ENCODE results near the gene PET100.
"Not testable (repeated sequence)": the region's sequence is repeated elsewhere in the genome, so short reads cannot be mapped to it uniquely, and the experiment has no call there.

Gene PET100

GRCh38 chr19:7635670-7636069 is 6.1 kb downstream of the PET100 start:
- DNase-seq = no peak

- DNase-seq = no peak
Observed at GRCh38 chr19:7636317-7636690, 6.7 kb downstream of the PET100 start.

GRCh38 chr19:7636691-7637373 is 7.2 kb downstream of the PET100 start, which contains the start of gene STXBP2:
STXBP2 (plus strand) TSS chr19:7637110; CDS start chr19:7637150, 40 bp downstream.
- DNase-seq = peak; percentile 47

DNA sequence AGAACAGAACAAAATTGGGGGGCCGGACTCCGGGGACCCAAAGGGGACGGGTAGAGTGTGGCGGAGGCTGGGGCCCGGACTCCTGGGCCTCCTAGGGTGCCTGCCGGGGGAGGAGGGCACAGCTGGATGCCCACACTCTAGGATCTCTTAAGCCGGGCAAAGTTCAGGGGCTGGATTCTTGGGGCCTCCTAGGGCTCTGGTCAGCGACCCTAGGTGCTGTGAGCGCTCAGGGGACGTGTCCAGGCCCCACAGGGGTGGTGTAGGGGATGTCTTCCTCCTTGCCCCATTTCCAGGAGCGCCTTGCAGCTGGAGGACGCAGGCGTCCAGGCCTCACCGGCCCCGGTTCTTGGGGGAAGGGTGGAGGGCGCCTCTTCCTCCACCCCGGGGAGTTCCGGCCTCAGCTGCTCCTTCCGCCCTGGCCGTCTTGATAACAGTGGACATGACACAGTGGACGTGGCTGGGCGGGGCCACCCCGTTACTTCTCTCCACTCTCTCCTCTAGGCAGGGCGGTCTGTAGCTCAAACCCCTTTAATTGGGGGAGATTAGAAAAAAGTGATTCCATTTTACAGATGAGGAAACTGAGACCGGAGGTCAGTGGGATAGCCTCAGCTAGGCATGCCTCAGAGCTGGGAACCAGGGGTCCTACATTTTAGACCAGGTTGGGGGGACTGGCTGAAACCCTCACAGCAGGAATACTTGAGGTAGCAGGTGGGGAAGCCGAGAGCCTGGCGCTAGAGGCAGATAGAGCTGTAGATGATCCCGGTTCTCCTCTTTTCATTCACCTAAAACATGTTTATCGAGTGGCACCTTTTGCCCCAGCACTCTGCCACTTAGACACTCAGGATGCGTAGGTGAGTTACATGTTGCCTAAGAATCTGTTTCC is 8.0 kb downstream of the PET100 start:
- DNase-seq = no peak

GRCh38 chr19:7638802-7639465 is 9.3 kb downstream of the PET100 start:
- DNase-seq = no peak

- DNase-seq = no peak
Observed at GRCh38 chr19:7639863-7640348, 10.3 kb downstream of the PET100 start.

DNA sequence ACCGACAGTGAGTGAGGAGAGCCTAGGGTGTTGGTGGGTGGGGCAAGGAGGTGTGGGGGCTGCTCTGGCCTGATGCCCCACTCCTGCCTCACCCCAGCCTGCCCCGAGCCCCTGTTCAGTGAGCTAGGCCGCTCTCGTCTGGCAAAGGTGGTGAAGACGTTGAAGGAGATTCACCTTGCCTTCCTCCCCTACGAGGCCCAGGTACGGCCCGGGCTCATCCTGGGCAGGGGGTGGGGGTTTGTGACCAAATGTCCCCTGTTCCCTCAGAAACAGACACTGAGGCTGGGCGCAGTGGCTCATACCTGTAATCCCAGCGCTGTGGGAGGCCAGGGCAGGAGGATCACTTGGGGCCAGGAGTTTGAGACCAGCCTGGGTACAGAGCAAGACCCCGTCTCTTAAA is 11.2 kb downstream of the PET100 start:
- DNase-seq = no peak

DNA sequence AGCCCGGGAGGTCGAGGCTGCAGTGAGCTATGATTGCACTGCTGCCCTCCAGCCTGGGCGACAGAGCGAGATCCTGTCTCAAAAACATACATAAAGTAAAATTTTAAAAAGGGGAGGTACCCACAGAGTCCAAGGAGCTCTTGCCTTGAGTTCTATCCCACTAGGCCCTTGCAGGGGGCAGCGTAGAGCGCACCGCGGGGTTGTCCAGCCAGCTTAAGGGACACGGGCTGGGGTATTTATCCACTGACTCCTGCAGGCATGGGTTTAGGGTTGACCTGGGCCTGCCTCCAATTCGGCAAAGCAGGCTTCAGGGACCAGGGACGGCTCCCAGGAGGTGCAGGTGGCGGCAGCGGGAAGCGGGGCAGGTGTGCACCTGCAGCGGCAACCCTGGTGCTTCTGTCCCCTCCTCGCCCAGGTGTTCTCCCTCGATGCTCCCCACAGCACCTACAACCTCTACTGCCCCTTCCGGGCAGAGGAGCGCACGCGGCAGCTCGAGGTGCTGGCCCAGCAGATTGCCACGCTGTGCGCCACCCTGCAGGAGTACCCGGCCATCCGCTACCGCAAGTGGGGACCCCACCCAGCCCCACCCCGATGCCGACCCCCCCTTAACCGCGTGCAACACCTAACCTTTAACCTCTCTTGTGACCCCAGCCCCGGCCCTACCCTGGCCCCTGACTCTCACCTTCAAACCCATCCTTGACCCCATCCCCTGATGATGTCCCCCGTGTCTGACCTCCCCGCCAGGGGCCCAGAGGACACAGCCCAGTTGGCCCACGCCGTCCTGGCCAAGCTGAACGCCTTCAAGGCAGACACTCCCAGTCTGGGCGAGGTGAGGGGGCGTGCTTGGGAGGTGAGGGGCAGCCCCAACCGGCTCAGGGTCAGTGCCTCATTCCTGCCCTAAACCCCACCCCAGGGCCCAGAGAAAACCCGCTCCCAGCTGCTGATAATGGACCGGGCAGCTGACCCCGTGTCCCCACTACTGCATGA is 12.0 kb downstream of the PET100 start:
- no peak for DNase-seq

DNA sequence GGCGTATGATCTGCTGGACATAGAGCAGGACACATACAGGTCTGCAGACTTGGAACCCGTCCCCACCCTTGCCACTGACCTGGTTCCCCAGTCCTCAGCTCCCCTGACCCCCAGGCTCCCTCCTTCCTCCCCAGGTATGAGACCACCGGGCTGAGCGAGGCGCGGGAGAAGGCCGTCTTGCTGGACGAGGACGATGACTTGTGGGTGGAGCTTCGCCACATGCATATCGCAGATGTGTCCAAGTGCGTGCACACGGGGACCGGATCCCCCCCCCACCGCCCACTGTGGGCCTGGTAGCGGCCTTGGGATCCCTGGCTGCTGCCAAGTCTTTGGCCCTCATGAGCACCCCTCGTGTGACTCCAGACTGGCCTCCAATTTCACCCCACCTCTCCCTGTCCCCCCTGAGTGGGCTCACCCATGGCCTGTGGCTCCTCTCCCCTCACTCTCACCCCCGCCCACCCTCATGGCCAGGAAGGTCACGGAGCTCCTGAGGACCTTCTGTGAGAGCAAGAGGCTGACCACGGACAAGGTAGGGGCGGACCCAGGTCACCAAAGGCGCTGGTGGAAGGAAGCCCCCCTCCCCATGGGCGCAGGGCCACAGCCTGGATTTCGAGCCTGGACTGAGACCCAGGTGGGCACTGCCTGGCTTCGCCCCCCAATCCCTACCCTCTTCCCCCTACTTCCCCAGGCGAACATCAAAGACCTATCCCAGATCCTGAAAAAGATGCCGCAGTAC is 12.9 kb downstream of the PET100 start:
- no peak for DNase-seq

DNA sequence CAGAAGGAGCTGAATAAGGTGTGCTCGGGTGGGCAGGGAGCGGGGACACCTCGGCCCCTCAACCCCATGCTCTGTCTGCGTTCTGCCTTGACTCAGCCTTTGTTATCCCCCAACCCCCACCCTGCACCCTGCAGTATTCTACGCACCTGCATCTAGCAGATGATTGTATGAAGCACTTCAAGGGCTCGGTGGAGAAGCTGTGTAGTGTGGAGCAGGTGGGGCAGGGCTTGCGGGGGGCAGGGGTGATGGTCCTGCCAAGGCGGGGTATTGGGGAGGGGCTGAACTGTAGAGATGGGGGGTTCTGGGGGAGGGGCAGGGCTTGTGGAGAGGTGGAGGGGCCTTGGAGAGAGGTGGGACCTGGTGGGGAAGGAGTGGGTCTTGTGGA is 13.4 kb downstream of the PET100 start:
- no peak for DNase-seq

DNA sequence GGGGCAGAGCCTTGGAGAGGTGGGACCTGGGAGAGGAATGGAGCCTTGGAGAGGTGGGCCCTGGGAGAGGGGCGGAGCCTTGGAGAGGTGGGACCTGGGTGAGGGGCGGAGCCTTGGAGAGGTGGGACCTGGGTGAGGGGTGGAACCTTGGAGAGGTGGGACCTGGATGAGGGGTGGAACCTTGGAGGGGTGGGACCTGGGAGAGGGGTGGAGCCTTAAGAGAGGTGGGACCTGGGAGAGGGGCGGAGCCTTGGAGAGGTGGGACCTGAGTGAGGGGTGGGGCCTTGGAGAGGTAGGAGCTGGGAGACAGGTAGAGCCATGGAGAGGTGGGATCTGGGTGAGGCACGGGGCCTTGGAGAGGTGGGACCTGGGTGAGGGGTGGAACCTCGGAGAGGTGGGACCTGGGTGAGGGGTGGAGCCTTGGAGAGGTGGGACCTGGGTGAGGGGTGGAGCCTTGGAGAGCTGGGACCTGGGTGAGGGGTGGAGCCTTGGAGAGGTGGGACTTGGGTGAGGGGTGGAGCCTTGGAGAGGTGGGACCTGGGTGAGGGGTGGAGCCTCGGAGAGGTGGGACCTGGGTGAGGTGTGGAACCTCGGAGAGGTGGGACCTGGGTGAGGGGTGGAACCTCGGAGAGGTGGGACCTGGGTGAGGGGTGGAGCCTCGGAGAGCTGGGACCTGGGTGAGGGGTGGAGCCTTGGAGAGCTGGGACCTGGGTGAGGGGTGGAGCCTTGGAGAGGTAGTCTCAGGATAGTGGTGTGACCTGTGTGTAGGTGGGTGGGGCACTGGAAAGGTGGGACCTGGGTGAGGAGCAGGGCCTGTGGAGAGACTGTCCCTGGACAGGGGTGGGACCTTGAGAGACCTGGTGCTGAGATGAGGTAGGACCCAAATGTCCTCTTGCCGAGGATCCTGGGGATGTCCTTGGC is 14.3 kb downstream of the PET100 start:
- not testable (repeated sequence) for DNase-seq

DNA sequence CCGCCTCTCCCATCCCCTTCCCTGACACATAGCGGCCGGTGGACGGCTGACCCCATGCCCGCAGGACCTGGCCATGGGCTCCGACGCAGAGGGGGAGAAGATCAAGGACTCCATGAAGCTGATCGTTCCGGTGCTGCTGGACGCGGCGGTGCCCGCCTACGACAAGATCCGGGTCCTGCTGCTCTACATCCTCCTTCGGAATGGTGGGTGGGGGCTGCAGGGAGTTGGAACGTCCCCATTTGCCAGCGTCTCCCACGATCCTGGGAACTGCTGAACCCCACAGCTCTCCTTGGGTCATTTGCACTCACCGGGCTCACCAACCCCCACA is 14.9 kb downstream of the PET100 start:
- no peak for DNase-seq

DNA sequence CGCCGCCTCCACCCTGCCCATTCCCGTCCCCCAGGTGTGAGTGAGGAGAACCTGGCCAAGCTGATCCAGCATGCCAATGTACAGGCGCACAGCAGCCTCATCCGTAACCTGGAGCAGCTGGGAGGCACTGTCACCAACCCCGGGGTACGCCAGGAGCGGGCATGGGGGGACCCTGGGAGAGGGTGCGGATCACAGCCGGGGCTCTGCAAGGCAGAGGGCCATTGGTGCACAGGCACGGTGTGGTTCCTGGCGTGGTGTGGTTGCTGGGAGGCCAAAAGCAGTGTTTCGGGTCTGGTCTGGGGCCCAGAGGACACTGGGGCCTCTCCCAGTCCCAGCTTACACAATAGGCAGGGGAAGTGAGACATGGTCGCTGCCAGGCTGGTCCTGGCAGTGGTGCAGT is 15.6 kb downstream of the PET100 start:
- no peak for DNase-seq

- DNase-seq = no peak
Observed at GRCh38 chr19:7645656-7646425, 16.2 kb downstream of the PET100 start.

DNA sequence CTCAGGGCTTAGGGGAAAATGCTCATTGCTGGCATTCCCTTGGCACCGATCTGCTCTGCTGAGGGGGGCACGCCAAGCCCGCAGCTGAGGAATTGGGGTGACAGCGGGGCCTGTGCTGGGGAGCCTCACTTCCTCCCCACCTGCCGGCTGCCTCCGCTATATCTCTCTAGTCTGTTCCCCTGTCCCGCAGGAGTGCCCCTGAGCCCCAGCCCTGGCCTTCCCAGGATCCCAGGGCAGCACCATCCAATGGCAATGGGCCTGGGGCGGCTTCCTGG is 16.8 kb downstream of the PET100 start:
- DNase-seq = no peak

- no peak for DNase-seq
Observed at GRCh38 chr19:7647156-7647555, 17.6 kb downstream of the PET100 start.

GRCh38 chr19:7648265-7649014 is 18.8 kb downstream of the PET100 start:
- DNase-seq = no peak

GRCh38 chr19:7650148-7650547 is 20.6 kb downstream of the PET100 start:
- DNase-seq = no peak

DNA sequence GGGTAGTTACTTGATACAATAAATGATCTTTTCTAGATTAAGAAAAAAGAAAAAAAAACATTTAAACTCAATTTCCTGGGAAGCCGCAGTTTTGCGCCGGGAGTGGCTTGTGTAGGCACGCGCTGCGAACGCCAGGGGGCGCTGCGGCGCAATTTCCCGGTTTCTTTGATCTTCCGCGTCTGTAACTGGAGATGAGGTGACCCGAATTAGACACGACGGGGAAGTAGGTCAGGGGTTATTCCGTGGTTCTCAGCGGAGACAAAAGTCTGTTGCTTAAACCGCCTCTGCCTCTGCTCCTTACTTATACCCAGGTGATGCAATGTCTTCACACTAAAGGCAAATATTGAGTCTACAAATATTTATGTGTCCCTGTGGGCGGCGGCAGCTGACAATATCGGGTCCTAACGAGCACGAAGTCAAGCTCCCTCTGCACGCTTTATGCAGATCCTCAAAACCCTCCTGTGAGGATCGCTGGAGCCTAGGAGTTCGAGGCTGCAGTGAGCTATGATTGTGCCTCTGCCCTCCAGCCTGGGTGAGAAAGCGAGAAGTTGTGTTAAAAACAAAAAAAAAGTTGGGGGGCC is 22.6 kb downstream of the PET100 start:
- DNase-seq = peak; percentile 46

Measured in NCI-H748 treated with DMSO at 0.1 percent for 48 hours (cell line).